NCI-H526 (cell line): Measurements from ENCODE around the gene CFAP46.
A peak's percentile ranks its signal among the peaks of the same experiment; 100 is the strongest.
"Not testable (repeated sequence)": the region's sequence is repeated elsewhere in the genome, so short reads cannot be mapped to it uniquely, and the experiment has no call there.

ENCODE experiments used
- DNase-seq, 2 experiments: peaks; one replicate each; lab custom pipeline; 2025; lab: John Stamatoyannopoulos, UW

The CFAP46 gene

DNA sequence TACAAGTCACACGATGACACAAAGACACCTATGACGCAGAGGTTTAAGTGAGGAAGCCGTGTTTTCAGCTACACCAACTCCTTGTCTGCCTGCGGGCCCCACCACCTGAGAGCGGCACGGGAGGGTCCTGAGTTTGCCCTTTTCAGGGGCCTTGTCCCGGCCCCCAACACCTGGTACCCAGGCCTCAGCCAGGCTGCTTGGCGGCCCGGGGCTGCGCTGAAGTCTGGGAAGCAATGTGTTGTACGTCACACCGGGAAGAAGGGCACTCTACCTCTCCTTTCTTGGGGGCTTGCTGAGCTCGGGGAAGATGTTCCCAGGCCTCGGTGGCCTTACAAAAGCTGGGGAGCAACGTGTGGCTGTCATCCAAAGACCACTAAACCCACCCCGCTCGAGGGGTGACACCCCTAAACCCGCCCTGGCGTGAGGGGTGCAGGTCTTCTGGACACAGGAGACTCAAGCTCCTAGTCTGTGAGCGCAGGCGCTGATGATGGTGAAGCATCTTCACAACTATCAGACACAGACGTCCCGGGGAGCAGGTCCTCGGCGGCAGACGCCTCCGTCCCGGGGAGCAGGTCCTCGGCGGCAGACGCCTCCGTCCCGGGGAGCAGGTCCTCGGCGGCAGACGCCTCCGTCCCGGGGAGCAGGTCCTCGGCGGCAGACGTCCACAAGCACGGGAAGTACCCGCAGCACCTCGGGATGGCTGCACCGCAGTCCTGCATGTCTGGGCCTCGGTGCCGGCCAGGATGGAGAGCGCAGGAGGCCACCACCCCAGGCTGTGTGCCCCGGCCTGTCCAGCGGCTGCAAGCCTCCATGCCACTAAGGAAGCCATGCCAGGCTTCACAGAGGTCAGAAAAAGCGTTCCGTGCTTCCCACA, 15.4 kb downstream of the CFAP46 start:
- DNase-seq = no peak

DNA sequence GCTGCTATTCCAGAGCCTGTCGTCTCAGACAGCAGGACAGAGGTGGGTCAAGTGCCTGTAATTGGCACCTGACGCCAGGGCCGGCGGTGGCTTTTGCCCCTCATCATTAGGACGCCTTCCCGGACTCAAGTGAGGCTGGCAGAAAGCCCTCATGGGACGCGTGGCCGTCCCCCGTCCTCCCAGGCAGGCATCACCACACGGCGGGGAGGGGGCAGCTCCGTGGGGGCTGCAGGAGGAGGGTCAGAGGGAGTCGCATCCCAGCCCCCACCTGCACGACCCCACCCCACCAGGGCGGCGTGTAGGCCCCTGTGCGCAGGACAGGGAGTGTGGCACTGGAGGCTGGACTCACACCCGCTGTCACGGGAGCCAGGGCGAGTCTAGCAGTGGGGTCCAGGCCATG, 16.3 kb downstream of the CFAP46 start:
- no peak for DNase-seq

DNA sequence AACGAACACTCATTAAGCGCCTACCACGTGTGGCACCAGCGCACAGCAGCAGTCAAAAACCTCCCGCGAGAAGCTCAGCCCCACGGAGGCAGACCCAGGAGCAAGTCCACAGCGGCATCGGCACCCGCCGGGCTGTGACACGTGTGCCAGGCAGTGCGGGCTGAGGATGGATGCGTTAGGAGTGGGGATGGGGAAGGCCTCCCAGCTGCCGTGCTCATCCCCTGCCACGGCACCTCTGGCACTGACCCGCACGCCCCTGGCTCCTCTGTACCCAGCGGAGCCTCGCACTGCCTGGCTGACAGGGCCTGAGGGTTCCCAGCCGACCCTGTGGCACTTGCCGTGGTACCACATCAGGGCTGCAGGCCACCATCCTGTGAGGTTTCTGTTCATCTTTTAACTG, 16.8 kb downstream of the CFAP46 start:
- no peak for DNase-seq

- DNase-seq = no peak
Measured at GRCh38 chr10:132925071-132925561, 17.3 kb downstream of the CFAP46 start.

DNA sequence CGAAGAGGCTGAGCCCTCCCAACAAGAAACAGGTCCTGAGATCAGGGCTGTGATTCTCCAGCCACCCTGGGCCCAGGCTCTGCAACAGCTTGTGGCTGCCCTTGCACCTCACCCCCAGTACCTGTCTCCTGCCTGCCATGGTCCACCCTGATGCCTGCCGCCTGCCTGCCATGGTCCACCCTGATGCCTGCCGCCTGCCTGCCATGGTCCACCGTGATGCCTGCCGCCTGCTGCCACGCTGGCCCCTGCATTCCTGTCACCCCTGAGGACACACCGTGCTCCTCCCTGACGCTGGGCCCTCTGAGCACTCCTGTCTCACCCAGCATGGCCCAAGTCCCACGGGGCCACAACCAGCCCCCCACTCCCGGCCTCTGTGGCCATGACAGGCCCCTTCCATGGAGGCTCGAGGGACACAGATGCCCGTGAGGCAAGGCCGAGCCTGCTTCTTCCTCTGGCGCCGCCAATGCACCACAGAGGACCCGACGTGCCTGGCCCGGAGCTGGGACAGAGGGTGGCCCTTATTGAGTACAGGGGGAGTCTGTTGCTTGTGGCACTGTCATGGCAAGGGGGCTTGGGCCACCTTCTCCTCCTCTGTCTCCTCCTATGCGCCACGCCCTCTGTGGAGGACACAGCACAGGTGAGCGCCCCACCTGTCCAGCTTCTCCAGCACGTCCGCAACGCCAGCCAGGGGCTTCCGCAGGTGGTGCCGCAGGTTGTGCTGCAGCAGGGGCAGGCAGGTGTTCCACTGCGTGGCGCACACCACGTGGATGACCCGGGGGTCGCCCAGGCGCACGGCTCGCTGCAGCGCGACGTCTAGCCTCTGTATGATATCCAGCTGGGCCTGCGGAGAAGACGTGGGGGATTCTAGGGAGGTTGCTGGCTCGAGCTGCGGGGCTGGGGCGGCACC, 18.1 kb downstream of the CFAP46 start:
- no peak for DNase-seq

DNA sequence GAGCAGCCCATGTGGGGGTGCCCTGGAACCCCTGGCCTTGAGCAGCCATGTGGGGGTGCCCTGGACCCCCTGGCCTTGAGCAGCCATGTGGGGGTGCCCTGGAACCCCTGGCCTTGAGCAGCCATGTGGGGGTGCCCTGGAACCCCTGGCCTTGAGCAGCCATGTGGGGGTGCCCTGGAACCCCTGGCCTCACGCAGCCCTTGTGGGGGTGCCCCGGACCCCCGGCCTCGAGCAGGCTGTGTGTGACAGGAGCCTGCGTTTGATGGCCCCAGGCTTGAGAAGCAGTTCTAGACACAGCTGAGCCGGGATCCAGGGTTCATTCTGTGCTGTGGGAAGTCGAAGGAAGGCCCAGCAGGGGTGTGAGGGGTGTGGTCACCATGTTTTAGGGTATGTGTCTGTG, 19.0 kb downstream of the CFAP46 start:
- DNase-seq = not testable (repeated sequence)

DNA sequence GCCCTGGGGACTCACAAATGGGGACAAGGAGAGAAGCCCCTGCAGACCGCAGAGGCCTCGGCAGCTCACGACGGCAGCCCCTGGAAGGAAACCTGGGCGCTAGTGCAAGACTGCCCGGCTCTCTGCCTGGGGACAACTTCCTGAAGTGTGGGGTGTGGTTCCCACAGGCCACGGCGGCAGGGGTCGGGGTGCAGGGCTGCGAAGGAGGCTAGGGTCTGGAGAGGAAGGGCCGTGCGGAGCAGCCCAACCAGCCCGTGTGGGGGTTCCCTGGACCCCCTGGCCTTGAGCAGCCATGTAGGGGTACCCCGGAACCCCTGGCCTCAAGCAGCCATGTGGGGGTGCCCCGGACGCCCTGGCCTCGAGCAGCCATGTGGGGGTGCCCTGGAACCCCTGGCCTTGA, 19.5 kb downstream of the CFAP46 start:
- DNase-seq = no peak

DNA sequence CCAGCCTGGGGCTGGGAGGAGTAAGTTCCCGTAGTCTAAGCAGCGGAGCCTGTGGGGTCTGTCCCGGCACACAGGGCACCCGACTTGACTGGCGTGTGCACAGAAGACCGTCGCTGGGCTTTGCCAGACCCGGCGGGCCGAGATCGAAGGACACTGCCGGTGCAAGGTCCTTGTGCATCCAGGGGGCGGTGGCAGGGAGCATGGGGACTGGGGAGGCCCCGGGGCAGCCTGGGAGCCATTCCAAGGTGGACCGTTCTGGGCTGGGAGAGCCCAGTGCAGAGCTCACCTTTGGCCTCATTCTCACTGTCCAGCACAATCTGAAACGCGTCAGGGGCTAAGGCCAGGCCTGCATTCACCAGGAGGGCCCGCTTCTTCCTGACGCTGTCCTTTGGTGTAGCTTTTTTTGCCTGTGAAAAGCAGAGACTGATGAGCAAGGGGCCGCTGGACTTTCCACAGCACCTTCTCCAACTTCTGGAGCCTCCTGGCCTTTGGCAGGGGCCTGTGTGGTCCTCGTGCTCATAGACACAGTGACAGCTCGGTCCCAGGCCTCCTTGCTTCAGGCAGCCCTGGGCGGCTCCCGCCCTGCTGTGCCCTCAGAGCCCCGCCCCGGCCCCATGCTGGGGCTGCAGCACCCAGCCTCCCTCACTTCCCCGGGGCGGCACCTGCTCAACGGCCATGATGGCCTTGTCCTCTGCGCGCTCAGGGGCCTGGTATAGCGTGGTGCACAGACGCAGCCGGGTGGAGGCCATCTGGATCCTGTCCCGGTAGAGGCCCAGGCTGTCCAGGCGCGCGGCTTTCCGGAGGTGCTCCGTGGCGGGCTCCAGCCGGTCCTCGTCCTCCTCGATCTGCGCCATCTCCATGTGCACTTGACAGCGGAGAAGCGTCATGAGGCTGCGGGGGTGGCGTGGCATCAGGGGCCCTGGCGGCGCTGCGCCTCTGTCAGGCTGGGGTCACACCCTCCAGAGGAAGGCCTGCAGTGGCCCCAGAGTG, 20.3 kb downstream of the CFAP46 start:
- DNase-seq = peak in 1 of 2 experiments; percentile 33

GRCh38 chr10:132921086-132921485, 21.3 kb downstream of the CFAP46 start:
- DNase-seq = no peak

DNA sequence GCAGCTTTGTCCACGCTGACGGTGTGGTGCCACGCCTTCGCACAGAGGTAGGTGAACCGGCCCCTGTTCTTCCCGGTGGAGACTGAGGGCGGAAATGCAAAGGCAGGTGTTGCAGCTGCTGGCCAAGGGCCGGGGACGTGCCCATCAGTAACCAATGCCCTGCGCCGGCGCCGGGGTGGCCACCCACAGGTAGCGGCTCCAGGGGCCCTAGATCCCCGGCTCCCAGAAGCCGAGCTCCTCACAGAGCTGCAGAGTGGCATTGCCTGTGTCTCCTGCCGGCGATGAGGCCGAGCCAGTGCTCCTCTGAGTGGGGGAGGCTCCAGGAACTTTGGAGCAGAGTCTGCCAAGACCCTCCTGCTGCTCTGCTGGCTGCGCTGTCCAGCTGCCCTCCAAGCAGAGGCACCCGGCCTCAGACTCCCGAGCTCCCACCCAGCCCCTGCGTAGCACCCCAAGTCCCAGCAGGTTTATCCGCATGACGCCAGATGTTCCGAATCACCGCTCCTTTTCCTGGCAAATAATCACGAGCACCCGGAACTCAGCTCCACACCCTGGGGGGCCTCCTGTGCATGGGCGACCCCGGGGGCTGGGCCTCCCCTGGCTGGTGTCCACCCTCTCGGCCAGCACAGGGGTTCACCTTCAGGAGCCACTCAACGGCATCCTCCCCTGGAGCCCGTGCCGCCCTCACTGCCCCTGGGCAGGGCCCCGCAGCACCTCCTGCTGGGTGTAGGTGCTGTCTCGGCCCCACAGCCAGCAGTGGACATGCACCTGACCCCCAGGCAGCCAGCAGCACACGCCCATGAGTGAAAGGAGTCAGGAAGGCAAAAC, 22.1 kb downstream of the CFAP46 start:
- no peak for DNase-seq

- DNase-seq = no peak
Measured at GRCh38 chr10:132919374-132920100, 22.8 kb downstream of the CFAP46 start.

GRCh38 chr10:132918617-132919373, 23.6 kb downstream of the CFAP46 start:
- no peak for DNase-seq

- no peak for DNase-seq
Measured at GRCh38 chr10:132918264-132918616, 24.1 kb downstream of the CFAP46 start.

DNA sequence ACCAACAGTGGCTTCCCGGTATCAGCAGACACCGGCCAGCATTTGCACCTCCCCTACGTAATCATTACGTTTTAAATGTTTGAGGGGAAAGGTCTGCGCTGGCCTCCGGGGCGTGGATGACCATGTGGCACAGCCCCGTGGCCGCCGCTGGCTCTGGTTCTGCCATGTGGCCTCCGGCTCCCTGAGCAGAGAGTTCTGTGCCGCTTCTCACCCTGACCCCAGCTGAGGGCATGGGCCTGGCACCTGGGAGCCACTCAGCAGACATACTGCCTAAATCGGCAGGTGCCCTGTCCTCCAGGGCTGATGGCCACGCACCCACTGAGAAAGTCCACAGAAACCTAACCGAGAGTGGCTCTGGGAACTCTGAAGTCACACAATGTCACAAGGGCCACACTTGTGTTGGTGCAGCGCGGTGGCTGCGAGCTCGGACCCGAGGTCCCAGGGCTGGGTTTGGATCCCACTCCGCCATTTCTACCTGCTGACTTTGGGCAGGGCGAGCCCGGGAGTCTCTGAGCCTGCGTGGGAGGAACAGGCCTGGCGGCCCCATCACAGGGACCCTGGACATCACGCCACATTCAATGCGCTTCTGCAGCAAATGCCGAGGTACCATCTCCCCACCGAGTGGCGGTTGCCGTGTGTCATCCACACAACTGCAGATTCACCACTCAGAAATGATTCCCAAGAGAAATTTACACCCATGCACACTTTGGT, 25.3 kb downstream of the CFAP46 start:
- DNase-seq = no peak

GRCh38 chr10:132916421-132916841, 25.9 kb downstream of the CFAP46 start:
- DNase-seq = no peak

DNA sequence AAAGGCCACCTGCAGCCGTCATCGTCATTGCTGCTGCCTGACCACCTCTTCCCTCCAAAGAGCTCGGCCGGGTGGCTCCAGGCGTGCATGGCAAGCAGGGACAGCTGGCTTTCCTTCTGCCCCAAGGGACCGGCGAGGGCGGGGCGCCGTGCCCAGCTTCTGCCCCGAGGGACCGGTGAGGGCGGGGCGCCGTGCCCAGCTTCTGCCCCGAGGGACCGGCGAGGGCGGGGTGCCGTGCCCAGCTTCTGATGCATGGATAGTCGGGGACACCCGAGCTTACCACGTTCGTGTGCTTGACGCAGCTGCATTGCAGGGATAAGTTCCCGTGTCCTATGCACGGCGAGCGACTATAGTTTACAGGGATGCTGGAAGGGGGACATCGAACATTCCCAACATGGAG, 27.0 kb downstream of the CFAP46 start:
- DNase-seq = peak in 1 of 2 experiments; percentile 44

DNA sequence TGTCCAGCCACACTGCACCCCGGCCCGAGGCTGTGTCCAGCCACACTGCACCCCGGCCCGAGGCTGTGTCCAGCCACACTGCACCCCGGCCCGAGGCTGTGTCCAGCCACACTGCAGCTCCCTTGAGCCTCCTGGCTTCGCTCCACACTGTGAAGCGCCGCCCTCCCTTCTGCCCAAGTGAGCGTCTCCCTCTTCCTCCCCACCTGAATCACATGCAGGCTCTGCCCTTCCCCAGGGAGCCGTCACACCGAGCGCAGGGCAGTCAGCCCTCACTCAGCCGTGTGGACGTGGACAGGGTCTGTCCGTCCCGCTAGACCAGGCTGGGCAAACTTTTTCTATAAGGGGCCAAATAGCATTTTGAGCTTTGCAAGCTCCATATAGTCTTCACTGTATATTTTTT, 27.6 kb downstream of the CFAP46 start:
- peak in 1 of 2 experiments; percentile 38 for DNase-seq

DNA sequence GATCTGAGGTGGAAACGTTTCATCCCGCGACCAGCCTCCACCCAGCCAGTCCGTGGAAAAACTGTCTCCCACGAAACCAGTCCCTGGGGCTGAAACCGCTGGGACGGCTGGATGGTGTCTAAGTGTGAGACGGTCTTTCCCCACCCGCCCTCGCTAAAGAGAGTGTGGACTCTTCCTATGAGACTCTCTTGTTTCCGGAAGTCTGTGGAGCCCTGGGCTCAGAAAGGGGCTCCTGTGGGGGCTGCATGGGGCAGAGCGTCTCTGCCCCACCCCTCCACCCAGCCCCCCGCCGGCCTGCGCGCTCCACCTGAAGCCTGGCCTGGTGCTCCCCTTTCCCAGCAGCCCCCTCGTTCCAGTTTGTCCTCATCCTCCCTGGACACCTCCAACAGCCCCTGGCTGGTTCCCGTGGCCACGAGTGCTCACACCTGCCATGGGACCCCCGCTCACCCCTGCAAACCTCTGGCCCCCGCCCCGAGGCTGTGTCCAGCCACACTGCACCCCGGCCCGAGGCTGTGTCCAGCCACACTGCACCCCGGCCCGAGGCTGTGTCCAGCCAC, 28.7 kb downstream of the CFAP46 start:
- DNase-seq = no peak
